ENCODE measurements around the gene GNAO1. TPM values are rescaled to one million over a fixed set of nuclear protein-coding genes. Genes with fewer than 3 reads are reported as not detected.

Gene GNAO1
- total and polyA plus RNA-seq, 9 of the 15 experiments (the other 6 are each of a cell fraction or from before 2014, with no cell fraction given) = 0.07 to 0.42 (median 0.08) TPM; not detected in 5

DNA sequence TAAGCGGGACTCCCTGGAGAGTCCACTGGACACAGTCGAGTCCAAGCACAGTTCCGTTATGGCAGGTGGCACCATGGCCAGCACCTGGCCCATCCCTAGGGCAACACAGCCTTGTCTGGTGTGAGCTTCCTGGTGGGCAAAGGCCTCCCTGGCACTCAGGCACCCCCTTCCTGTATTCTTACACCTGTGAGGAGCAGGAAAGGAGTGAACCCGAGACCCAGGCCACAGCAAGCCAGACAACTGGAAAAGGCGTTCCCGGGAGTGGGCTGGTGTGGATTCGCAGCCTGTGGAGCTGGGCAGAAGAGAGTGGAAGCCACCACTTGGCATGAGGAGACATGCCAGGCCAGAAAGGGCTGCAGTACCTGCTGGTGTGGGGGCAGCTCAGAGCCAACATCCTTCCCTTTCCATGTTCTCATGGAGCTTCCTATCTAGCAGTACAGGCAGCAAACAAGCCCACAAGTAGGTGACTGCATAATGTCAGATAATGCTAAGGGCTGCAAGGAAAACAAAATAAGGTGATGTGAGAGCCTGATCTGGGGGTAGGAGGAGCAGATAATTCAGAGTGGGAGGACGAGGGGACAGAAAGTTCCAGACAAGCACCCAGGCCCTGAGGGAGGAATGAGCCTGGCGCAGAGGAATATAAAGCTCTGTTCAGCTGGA lies 87.0 kb downstream of the GNAO1 start (continued):
- TF ChIP-seq ZNF766 (CRISPR knock-in tag; conservative IDR thresholded peaks at IDR 0.05) = no peak
- TF ChIP-seq, protein P1, sequence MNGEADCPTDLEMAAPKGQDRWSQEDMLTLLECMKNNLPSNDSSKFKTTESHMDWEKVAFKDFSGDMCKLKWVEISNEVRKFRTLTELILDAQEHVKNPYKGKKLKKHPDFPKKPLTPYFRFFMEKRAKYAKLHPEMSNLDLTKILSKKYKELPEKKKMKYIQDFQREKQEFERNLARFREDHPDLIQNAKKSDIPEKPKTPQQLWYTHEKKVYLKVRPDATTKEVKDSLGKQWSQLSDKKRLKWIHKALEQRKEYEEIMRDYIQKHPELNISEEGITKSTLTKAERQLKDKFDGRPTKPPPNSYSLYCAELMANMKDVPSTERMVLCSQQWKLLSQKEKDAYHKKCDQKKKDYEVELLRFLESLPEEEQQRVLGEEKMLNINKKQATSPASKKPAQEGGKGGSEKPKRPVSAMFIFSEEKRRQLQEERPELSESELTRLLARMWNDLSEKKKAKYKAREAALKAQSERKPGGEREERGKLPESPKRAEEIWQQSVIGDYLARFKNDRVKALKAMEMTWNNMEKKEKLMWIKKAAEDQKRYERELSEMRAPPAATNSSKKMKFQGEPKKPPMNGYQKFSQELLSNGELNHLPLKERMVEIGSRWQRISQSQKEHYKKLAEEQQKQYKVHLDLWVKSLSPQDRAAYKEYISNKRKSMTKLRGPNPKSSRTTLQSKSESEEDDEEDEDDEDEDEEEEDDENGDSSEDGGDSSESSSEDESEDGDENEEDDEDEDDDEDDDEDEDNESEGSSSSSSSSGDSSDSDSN (IDR thresholded peaks at IDR 0.05; ENCODE audit: borderline replicate concordance in 1 of 2, low read depth in 2 of 2, low read length in 2 of 2) = peak in 1 of 2 experiments; percentile 70; a peak in 1 of 4 replicates
- TF ChIP-seq JUND (IDR thresholded peaks at IDR 0.05; ENCODE audit: borderline replicate concordance, low read depth, low read length) = peak; percentile 50; the same call in 1 of the 2 replicates
- no peak for TF ChIP-seq JUND (tag; IDR thresholded peaks at IDR 0.05; ENCODE audit: borderline replicate concordance, low read depth, low read length)
- no peak for TF ChIP-seq ZNF282 (CRISPR knock-in tag; IDR thresholded peaks at IDR 0.05)
- TF ChIP-seq ZNF253 (CRISPR knock-in tag; conservative IDR thresholded peaks at IDR 0.05) = no peak
- no peak for TF ChIP-seq TEAD1 (CRISPR knock-in tag; IDR thresholded peaks at IDR 0.05)
- TF ChIP-seq RBM22 (IDR thresholded peaks at IDR 0.05; ENCODE audit: low read depth, low read length, poor library complexity, severe bottlenecking) = no peak
- peak; percentile 94 for TF ChIP-seq CBFA2T2 (conservative IDR thresholded peaks at IDR 0.05)
- no peak for TF ChIP-seq SMC3 (conservative IDR thresholded peaks at IDR 0.05; ENCODE audit: insufficient read depth, low read depth, low read length)
- TF ChIP-seq ILK (tag; IDR thresholded peaks at IDR 0.05; ENCODE audit: borderline replicate concordance, low read depth) = no peak
- TF ChIP-seq ZNF76 (CRISPR knock-in tag; IDR thresholded peaks at IDR 0.05; ENCODE audit: borderline replicate concordance) = no peak
- no peak for TF ChIP-seq ZNF778 (CRISPR knock-in tag; IDR thresholded peaks at IDR 0.05)
- peak; percentile 87 for TF ChIP-seq KLF16 (IDR thresholded peaks at IDR 0.05)
- no peak; the same call in 1 of the 2 replicates for TF ChIP-seq ZEB2 (IDR thresholded peaks at IDR 0.05)
- TF ChIP-seq ASH1L (IDR thresholded peaks at IDR 0.05; ENCODE audit: borderline replicate concordance, low read depth, partially characterized antibody) = no peak
- TF ChIP-seq ZC3H11A (IDR thresholded peaks at IDR 0.05; ENCODE audit: low read depth, low read length) = no peak
- no peak for TF ChIP-seq KLF1 (tag; IDR thresholded peaks at IDR 0.05)
- no peak for TF ChIP-seq ZNF140 (CRISPR knock-in tag; IDR thresholded peaks at IDR 0.05)
- no peak for TF ChIP-seq XRCC4 (IDR thresholded peaks at IDR 0.05; ENCODE audit: extremely low read depth, insufficient read depth, insufficient read length)
- peak in 1 of 2 experiments; percentile 81; a peak in 2 of 4 replicates for TF ChIP-seq TBL1XR1 (IDR thresholded peaks at IDR 0.05; ENCODE audit: low read length in 2 of 2)
- no peak for TF ChIP-seq BDP1 (IDR thresholded peaks at IDR 0.05; ENCODE audit: insufficient read depth, insufficient read length)
- peak; percentile 70; the same call in 1 of the 2 replicates for TF ChIP-seq MYNN (IDR thresholded peaks at IDR 0.05)
- TF ChIP-seq MYNN (CRISPR knock-in tag; IDR thresholded peaks at IDR 0.05) = no peak
- no peak for TF ChIP-seq BRD4 (IDR thresholded peaks at IDR 0.05)
- no peak for TF ChIP-seq FOS (IDR thresholded peaks at IDR 0.05; ENCODE audit: extremely low read depth, insufficient read length)
- peak; percentile 97 for TF ChIP-seq TAL1 (IDR thresholded peaks at IDR 0.05)
- no peak for TF ChIP-seq RBM34 (IDR thresholded peaks at IDR 0.05; ENCODE audit: borderline replicate concordance, insufficient read depth, low read length)
